Loucy (cell line): ENCODE data around the gene PLEKHD1.

Experiments used
- EZH2phosphoT487 ChIP-seq: fragments of 200-600 bp; IDR thresholded peaks from 2 replicates; pipeline ENCODE4 v1.6.1; 2018; ENCODE audit warnings: antibody characterized with exemption, mild to moderate bottlenecking, moderate library complexity, borderline replicate concordance
- TF ChIP-seq, protein P1 (sequence below): fragments of 200-600 bp; sonication (generic); conservative IDR thresholded peaks from 2 replicates; pipeline ENCODE4 v1.5.1; 2014; ENCODE audit warnings: mild to moderate bottlenecking, antibody characterized with exemption, low read length

- TF ChIP-seq, protein P1, sequence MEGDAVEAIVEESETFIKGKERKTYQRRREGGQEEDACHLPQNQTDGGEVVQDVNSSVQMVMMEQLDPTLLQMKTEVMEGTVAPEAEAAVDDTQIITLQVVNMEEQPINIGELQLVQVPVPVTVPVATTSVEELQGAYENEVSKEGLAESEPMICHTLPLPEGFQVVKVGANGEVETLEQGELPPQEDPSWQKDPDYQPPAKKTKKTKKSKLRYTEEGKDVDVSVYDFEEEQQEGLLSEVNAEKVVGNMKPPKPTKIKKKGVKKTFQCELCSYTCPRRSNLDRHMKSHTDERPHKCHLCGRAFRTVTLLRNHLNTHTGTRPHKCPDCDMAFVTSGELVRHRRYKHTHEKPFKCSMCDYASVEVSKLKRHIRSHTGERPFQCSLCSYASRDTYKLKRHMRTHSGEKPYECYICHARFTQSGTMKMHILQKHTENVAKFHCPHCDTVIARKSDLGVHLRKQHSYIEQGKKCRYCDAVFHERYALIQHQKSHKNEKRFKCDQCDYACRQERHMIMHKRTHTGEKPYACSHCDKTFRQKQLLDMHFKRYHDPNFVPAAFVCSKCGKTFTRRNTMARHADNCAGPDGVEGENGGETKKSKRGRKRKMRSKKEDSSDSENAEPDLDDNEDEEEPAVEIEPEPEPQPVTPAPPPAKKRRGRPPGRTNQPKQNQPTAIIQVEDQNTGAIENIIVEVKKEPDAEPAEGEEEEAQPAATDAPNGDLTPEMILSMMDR = no peak
- no peak for TF ChIP-seq EZH2phosphoT487
These were observed 53.4 kb downstream of the PLEKHD1 start for GRCh38 chr14:69537900-69538299.
